GM18520 (cell line): ENCODE measurements around the gene MAPK10.
"Not testable (repeated sequence)": the region's sequence is repeated elsewhere in the genome, so short reads cannot be mapped to it uniquely, and the experiment has no call there.

ENCODE experiments used
- ATAC-seq: cut with Tn5 transposase; IDR thresholded peaks from one replicate; pipeline ENCODE4 v1.9.1; 2021; ENCODE audit not compliant: unreplicated experiment

The MAPK10 gene

GRCh38 chr4:85994576-85994975 lies 365.3 kb downstream of the MAPK10 start:
- ATAC-seq = no peak

- no peak for ATAC-seq
Observed at GRCh38 chr4:85993641-85994040, 366.2 kb downstream of the MAPK10 start.

- ATAC-seq = no peak
Observed at GRCh38 chr4:85986266-85986665, 373.6 kb downstream of the MAPK10 start.

- peak; percentile 73 for ATAC-seq
Observed at GRCh38 chr4:85979276-85979675, 380.6 kb downstream of the MAPK10 start.

GRCh38 chr4:85970535-85970934 lies 389.3 kb downstream of the MAPK10 start:
- no peak for ATAC-seq

GRCh38 chr4:85968945-85969819 lies 390.7 kb downstream of the MAPK10 start:
- no peak for ATAC-seq

DNA sequence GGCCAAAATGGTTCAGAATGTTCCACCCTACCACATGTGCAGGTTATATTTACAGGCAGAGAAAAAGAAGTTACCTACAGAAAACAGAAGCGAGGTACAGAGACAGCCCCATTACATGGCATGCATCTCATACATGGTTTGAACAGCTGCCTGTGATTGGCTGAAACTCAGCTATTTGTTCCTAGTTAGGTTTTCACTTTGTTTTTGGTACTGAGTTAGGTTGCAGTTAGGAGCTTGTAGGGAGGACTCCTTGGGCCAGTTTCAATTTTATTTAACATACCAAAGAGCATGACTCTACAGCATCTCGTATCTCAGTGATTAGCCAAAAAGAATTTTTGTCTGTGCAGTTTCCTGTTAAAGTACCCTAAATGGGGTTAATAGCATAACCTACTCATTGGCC lies 392.0 kb downstream of the MAPK10 start:
- no peak for ATAC-seq

DNA sequence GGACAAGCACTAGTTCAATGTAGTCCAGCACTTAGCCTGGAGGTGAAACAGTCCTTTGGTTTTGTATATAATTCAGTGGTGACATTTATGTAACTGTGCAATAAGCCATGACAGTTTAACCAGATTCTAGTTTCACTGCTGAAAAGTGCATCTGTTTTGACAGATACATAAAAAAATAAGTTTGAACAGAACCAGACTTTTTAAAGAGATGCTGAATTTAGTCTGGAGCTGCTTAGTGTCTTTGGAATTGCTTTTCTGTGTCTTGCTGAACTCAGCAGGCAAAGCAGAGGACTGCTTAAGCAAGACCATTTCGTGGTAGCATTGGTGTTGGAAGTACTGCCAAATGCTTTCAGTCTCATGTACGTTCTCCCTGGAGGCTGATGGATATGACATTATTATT lies 393.5 kb downstream of the MAPK10 start:
- no peak for ATAC-seq

GRCh38 chr4:85965529-85965928 lies 394.3 kb downstream of the MAPK10 start:
- no peak for ATAC-seq

DNA sequence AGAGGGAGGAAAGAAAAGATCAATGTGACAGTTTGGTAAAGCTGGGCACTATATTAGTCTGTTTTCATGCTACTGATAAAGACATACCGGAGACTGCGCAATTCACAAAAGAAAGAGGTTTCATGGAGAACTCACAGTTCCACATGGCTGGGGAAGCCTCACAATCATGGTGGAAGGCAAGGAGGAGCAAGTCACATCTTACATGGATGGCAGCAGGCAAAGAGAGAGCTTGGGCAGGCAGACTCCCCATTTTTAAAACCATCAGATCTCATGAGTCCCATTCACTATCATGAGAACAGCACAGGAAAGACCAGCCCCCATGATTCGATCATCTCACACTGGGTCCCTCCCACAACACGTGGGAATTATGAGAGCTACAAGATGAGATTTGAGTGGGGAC lies 394.8 kb downstream of the MAPK10 start:
- not testable (repeated sequence) for ATAC-seq

GRCh38 chr4:85964298-85964697 lies 395.6 kb downstream of the MAPK10 start:
- ATAC-seq = no peak

DNA sequence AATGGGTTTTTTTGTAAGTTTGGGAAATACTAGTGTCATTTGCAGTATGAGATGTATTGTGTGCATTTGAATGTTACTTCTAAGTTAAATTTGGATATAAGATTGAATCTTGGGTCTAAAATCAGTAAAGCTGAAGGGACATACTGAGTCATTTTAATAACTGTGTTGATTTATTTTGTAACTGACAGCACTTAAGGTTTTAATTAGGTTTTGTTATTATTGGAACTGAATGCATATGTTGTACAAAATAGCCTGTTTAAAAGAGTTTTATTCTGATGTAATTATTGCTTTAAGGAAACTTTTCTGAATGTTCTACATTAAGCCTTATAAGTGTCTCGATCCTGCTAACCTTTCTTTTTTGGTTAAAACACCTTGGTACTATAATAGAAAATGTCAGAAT lies 396.6 kb downstream of the MAPK10 start:
- no peak for ATAC-seq

GRCh38 chr4:85961887-85962286 lies 398.0 kb downstream of the MAPK10 start:
- no peak for ATAC-seq

DNA sequence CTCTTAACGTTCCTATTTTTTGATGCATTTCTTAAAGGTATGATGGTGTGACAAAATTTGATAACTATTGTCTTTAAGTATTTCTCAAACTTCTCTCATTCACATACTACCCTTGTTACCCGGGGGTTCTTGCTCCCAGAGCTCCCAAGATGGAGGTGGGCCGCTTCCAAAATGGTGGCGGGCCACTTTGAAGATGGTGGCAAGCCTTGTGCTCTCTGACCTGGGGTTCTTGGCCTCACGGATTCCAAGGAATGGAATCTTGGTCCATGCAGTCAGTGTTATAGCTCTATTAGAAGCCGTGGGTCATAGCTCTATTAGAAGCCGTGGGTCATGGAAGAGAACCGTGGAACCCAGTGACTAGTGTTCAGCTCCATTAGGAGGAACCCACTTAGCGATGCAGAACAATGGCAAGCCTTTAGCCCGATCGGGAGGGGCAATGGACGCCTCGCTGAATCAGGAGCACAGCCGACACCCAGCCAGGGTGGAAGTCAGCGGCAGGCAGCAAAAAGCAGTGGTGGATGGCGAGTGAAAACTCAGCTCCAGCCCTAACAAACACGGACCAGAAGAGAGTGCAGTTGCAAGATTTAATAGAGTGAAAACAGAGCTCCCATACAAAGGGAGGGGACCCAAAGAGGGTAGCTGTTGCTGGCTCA lies 403.4 kb downstream of the MAPK10 start:
- ATAC-seq = no peak

GRCh38 chr4:85955620-85956292 lies 404.1 kb downstream of the MAPK10 start:
- ATAC-seq = no peak

- no peak for ATAC-seq
Observed at GRCh38 chr4:85953651-85954018, 406.2 kb downstream of the MAPK10 start.

- no peak for ATAC-seq
Observed at GRCh38 chr4:85952972-85953650, 406.7 kb downstream of the MAPK10 start.

- no peak for ATAC-seq
Observed at GRCh38 chr4:85952528-85952927, 407.3 kb downstream of the MAPK10 start.

DNA sequence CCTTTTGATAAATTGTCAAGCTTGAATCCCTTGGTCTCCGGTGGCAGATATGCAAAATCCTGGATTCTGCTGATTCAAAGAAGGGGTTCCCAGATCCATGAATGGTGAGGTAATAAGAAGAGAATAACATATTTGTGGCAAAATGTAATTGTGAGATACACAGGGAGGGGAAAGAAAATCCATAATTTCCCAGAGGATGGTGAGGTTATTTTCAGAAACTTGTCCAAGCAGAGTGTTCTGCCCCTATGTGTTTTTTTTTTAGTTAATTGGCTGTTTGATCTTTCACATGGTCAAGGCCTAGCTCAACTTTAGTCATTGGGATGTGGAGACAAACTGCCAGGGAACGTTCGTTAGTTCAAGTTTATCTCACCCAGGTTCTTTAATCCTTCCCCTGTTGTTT lies 408.8 kb downstream of the MAPK10 start:
- ATAC-seq = no peak

DNA sequence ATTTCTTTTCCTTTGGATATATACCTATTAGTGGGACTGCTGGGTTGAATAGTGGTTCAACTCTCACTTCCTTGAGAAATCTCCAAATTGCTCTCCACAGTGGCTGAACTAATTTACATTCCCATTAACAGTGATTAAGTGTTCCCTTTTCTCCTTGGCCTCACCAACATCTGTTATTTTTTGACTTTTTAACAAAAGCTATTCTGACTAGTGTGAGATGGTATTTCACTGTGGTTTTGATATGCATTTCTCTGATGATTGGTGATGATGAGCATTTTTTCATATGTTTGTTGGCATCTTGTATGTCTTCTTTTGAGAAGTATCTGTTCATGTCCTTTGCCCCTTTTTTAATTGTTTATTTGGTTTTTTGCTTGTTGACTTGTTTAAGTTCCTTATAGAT lies 413.0 kb downstream of the MAPK10 start:
- ATAC-seq = no peak

DNA sequence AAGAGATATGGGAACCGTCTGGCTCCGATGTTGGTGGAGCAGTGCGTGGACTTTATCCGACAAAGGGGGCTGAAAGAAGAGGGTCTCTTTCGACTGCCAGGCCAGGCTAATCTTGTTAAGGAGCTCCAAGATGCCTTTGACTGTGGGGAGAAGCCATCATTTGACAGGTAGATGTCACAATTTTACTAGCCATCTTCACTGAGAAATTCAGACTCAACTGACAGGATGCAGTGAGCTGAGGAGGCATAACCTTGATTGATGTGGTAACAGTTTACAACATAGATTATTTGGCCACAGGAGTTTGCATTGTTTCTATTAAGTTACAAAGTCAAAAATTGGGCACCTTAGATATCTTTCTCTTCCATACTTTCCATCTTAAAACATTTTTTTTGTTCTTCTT lies 417.7 kb downstream of the MAPK10 start:
- ATAC-seq = no peak
